NCI-H748 (cell line): ENCODE results near the gene SMAD7.
A peak's percentile ranks its signal among the peaks of the same experiment; 100 is the strongest.

Source experiments
- DNase-seq: peaks from one replicate; lab custom pipeline; 2025; ENCODE audit not compliant: unreplicated experiment; lab: John Stamatoyannopoulos, UW

SMAD7 gene

GRCh38 chr18:48962252-48962993, 11.7 kb upstream of the SMAD7 start:
- no peak for DNase-seq

GRCh38 chr18:48961547-48961946, 10.8 kb upstream of the SMAD7 start:
- DNase-seq: no peak

GRCh38 chr18:48959921-48960920, 9.5 kb upstream of the SMAD7 start:
- DNase-seq: peak; percentile 56

- DNase-seq: no peak
Measured at GRCh38 chr18:48959551-48959920, 8.8 kb upstream of the SMAD7 start.

- DNase-seq: no peak
Measured at GRCh38 chr18:48958951-48959350, 8.2 kb upstream of the SMAD7 start.

- no peak for DNase-seq
Measured at GRCh38 chr18:48957616-48958015, 6.9 kb upstream of the SMAD7 start.

- no peak for DNase-seq
Measured at GRCh38 chr18:48957136-48957535, 6.4 kb upstream of the SMAD7 start.

- no peak for DNase-seq
Measured at GRCh38 chr18:48956356-48956755, 5.6 kb upstream of the SMAD7 start.

GRCh38 chr18:48955830-48956261, 5.1 kb upstream of the SMAD7 start:
- no peak for DNase-seq

- no peak for DNase-seq
Measured at GRCh38 chr18:48954886-48955819, 4.4 kb upstream of the SMAD7 start.

- no peak for DNase-seq
Measured at GRCh38 chr18:48953104-48953706, 2.4 kb upstream of the SMAD7 start.

- peak; percentile 86 for DNase-seq
Measured at GRCh38 chr18:48952287-48953103, 1.7 kb upstream of the SMAD7 start.

- peak; percentile 94 for DNase-seq
Measured at GRCh38 chr18:48951448-48952286, 902 bp upstream of the SMAD7 start.

- peak; percentile 73 for DNase-seq
Measured at GRCh38 chr18:48949606-48950535, 894 bp downstream of the SMAD7 start.

GRCh38 chr18:48949050-48949605, 1.6 kb downstream of the SMAD7 start:
- peak; percentile 51 for DNase-seq

- peak; percentile 87 for DNase-seq
Measured at GRCh38 chr18:48948112-48949049, 2.4 kb downstream of the SMAD7 start.
